DMS153 treated with DMSO at 0.1 percent for 48 hours (cell line): ENCODE results near the gene RUNX2.
"Not testable (repeated sequence)": the region's sequence is repeated elsewhere in the genome, so short reads cannot be mapped to it uniquely, and the experiment has no call there.

Experiments
- DNase-seq: peaks from one replicate; lab custom pipeline; 2025; ENCODE audit not compliant: unreplicated experiment; lab: John Stamatoyannopoulos, UW

Gene RUNX2

DNA sequence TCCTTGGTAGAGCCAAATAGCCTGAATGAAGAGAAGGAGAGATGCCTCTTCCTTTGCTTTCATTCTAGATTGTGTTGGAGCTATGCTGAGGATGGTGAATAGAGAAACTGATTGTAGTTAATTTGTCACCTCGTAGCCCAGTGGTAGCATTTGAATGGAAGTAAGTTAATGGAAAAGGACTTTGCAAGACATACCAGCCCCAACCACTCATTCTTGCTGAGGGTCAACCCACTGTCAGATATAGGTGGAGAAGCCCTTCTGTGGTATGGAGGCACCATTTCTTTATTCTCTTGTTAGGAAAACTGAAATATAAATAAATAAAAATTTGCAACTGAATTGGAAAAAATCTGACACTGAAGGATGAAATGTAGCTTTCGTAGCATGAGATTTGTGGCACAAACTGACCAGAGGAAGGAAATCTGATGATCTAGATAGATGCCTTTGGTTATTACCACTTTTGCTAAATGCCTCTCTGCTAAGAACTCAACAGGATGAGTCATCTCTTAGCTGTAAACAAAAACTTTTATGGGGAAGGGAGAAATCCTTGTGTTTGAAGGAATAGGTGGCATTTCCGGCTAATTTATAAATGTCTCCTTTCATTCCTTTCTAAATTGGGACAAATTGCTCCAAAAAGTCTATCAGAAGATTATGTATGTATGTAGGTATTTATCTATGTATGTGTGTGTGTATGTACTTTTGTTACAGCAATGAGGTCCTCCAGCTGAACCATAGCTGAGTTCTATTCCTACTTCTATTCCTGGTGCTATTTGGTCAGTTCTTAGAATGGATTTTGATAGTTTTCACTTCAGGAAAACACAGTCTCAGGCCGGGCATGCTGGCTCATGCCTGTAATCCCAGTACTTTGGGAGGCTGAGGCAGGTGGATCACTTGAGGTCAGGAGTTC, 126.1 kb downstream of the RUNX2 start:
- DNase-seq: no peak

- DNase-seq: no peak
Measured at GRCh38 chr6:45455408-45455807, 127.3 kb downstream of the RUNX2 start.

DNA sequence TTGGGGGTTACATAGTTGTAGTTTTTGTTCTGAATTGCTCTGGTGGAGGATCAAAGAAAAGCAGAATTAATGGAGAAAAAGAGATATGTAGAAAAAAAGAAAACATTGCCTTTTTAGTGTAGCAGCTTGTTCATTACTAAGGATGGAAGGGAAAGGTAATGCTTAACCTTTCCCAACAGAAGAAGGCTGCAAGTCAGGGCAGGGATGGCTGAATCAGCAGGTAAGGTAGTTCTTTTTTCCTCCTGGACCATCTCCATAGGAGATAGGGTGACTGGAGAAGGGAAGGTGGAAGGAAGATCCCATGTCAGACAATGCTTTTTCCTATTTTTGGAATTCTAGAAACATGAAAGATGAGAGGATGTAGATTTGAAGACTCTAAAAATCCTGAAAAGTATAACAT, 129.0 kb downstream of the RUNX2 start:
- no peak for DNase-seq

GRCh38 chr6:45458672-45459071, 130.5 kb downstream of the RUNX2 start:
- DNase-seq: no peak

GRCh38 chr6:45460166-45460565, 132.0 kb downstream of the RUNX2 start:
- no peak for DNase-seq

GRCh38 chr6:45461486-45461885, 133.4 kb downstream of the RUNX2 start:
- no peak for DNase-seq

GRCh38 chr6:45462190-45463134, 134.3 kb downstream of the RUNX2 start:
- DNase-seq: no peak

GRCh38 chr6:45464685-45465084, 136.6 kb downstream of the RUNX2 start:
- DNase-seq: no peak

DNA sequence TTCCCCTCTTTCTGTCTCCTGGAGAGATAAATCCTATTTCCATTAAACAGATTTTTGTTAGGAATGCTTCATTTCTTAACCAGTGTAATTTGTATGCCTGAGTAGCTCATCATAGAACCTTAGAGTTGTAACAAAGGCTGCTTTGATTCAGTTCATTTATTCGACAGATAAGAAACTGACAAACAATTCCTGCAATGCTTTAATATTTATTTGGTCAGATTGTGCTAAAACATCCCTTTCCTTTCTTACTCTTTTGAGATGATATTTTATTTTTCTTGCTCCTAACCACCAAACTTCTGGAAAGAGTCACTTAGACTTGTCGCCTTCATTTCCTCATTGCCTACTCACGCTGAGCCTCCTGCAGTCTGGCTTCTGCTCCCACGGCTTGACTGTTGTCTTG, 138.6 kb downstream of the RUNX2 start:
- no peak for DNase-seq

DNA sequence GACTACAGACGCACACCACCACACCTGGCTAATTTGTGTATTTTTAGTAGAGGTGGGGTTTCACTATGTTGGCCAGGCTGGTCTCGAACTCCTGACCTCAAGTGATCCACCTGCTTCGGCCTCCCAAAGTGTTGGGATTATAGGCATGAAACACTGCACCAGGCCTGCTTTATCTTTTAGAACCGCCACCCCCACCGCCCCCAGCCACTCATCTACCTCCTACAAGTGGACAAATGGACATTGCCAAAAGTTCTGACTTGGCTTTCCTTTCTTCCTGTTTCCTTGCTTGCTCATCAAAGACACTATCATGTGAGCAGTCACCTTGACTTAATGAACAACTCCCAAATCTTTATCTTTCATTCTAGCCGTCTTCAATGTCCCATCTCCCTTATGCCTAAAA, 139.3 kb downstream of the RUNX2 start:
- not testable (repeated sequence) for DNase-seq

- DNase-seq: no peak
Measured at GRCh38 chr6:45467853-45468252, 139.7 kb downstream of the RUNX2 start.

DNA sequence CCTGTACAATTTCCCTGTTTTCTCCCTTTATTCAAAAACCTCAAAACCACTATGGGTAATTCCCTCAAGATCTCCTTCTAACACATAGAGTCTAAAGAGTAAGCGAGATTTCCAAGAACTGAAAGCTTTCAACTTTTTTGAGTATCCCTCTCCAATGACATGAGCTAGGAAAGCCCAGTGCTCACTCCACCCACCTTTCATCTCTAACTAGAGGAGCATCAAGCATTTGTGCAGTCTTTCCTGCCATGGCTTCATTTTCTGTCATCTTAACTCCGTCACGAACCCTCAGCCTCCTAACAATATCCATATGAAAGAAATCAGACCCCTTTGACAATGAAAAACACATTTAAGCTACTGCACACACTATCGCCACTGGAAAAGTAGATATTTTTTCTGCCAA, 141.5 kb downstream of the RUNX2 start:
- DNase-seq: no peak

DNA sequence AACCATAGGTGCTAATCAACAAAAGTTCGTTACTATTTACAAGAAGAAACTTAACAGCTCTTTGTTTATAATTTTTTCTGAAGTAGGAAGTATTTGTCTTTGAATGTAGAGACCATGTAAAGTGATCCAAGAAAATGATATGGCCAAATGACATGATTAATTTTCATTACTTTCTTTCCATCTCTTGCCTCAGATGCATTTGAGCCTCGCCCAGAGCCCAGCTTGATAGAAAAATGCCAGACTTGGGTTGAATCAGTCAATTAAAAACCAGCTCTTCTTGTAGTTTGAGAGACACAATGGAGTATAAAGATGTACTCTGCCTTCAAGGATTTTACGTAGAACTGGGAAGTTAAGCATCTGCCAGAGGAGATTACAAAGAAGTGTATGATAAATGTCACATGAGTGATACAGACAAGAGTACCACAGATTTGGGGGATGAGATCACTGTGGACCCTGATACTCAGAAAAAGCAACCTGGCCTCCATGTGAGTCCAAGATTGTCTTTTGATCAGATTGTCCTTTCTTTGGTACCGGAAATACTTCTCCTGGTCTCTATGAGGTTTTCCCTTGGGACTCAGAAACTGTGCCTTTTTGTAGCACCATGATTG, 142.1 kb downstream of the RUNX2 start:
- DNase-seq: no peak

DNA sequence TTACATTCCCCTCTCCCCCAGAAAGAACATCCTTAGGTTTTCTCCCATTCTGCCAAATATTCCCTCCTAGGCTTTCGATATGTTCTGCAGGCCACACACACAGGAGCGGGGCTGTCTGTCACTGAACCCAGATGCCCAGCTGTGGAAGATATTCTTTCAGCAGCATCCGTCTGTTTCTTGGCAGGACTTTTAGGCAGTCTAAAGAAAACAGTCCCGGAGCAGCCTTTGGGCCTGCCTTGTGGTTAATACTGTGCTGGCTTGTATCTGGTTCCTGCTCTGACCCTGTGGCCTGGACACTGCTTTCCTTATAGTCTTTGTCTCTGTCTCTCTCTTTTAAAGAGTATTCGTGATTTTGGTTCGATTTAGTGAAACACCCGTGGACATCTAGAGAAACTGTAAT, 144.3 kb downstream of the RUNX2 start:
- no peak for DNase-seq

GRCh38 chr6:45473121-45473993, 145.2 kb downstream of the RUNX2 start:
- DNase-seq: no peak

DNA sequence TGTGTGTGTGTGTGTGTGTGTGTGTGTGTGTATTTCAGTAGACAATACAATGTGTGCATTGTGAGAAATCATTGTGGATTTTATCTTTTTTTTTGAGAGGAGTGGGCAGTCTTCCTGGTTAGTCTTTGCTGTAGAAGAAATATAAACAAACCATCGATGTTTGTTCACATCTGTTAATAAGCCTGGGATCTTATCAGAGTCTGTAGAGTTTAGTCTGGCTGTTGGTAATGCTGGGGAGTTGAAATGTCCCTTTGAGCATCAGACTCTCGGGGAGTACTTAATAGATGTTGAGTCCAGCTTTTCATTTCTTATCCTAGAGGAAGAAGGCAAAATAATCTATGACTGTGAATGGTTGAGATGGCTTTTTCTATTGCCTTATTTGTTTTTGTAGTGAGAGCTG, 146.2 kb downstream of the RUNX2 start:
- no peak for DNase-seq

DNA sequence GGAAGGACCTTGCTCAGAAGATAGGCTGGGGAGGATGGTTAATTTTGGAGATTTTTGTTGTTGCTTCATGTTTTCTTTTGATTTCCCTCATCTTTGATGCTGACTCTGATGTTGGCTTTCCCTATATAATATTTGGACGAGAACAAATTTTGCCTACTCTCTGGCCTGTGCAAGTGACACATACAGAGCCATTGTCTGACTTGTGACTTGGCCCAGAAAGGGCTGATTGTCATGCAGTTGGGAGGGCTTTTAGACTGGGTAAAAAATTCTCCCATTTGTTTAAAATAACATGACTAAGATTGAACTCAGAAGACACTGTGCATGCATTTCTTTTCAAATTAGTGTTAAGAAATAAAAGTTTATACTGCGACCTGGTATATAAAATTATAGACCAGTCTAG, 148.2 kb downstream of the RUNX2 start:
- no peak for DNase-seq

DNA sequence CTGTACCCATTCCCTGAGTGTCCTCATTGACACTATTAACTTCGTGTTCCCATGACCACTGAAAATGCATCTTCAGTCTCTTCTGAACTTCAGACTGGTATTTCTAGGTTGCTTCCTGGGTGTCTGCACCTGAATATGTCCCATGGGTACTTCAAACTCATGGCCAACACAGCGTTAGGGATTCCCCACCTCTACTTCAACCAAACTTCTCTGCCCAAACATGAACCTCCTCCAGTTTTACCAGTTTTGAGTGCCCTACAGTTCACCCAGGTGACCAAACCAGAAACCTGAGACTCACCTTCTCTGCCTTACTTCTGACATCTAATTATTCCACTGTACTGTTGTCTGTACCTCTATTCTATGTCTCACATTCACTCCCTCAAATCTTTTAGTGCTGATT, 149.1 kb downstream of the RUNX2 start:
- DNase-seq: no peak

- no peak for DNase-seq
Measured at GRCh38 chr6:45477790-45478189, 149.7 kb downstream of the RUNX2 start.

- no peak for DNase-seq
Measured at GRCh38 chr6:45478240-45478639, 150.1 kb downstream of the RUNX2 start.
